KBM-7 (cell line): ENCODE data around the gene PTPRM.

Experiments used
- DNase-seq: peaks from one replicate; pipeline ENCODE4 v3.0.0-alpha.2; 2015
- in situ Hi-C: fragments of 300-500 bp; cut with MboI; formaldehyde crosslinking; loops from 2 replicates; pipeline ENCODE4 v1.14.3; 2020; ENCODE audit warnings: low sequenced_read_pairs, low pct_unique_long_range_greater_than_20kb, mixed read lengths

The PTPRM gene

DNA sequence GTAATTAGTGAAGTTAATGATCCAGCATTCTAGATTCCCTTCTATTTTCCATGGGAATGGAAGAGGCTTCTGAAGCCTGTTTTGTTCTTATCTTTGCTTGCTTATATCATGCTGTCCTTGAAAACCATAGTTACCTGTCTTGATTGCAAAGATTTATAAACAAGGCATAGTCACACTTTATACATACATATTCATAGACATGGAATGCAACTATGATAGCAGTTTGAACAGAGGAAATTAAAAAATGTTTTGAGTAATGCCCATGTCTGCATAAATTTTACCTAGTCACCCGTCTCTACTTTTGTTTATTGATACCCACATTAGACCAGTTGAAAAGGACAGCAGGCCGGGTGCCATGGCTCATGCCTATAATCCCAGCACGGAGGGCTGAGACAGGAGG lies 289.0 kb downstream of the PTPRM start:
- DNase-seq = no peak

GRCh38 chr18:7856733-7857132 lies 289.6 kb downstream of the PTPRM start:
- in situ Hi-C loops = no loop called here
- DNase-seq = no peak

More for the DNA sequence above, 289.0 kb downstream of the PTPRM start:
- in situ Hi-C loops = no loop called here

- DNase-seq = no peak
- in situ Hi-C loops = no loop called here
Measured at GRCh38 chr18:7857562-7857961, 290.4 kb downstream of the PTPRM start.

- DNase-seq = no peak
- in situ Hi-C loops = no loop called here
Measured at GRCh38 chr18:7859122-7859521, 292.0 kb downstream of the PTPRM start.

DNA sequence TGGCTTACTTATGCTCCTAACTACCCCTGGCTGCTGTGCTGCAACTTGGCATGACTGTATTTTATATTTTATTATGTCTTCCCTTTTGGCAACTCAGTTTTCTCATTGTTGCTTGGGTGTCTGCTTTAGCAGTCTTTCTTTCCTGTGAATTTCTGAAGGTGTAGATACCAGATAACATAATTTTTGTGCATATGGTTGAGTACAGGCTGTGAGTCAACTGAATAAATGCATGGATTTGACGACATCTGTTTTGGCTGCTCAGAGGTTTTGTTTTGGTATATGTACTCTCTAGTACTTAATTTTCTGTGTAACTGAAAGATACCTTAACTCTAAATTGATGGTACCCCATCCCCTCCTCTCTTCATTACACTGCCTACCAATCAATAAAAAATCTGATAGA lies 303.1 kb downstream of the PTPRM start:
- in situ Hi-C loops = no loop called here
- no peak for DNase-seq

GRCh38 chr18:7870855-7871254 lies 303.7 kb downstream of the PTPRM start:
- in situ Hi-C loops = no loop called here
- DNase-seq = no peak

GRCh38 chr18:7871560-7872456 lies 304.7 kb downstream of the PTPRM start:
- in situ Hi-C loops = no loop called here
- DNase-seq = no peak

DNA sequence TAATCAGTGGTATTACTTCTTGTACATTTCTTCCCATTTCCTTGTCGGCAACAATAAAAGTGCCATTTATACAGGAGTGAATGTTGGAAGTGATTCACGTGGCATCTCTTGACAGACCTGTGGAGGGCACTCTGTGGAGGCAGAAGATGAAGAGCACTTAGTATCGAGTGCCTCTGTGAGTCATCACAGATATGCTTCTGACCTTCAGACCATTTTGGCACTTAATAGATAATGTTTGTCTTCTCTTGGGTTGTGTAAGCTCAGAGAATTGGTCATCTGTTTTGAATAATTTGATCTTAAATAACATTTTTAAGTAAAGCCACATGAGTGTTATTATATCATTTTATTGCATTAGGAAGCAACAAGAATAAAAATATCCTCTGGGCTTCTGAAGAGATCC lies 305.5 kb downstream of the PTPRM start:
- in situ Hi-C loops = no loop called here
- no peak for DNase-seq

GRCh38 chr18:7873316-7873715 lies 306.2 kb downstream of the PTPRM start:
- DNase-seq = no peak
- in situ Hi-C loops = no loop called here

DNA sequence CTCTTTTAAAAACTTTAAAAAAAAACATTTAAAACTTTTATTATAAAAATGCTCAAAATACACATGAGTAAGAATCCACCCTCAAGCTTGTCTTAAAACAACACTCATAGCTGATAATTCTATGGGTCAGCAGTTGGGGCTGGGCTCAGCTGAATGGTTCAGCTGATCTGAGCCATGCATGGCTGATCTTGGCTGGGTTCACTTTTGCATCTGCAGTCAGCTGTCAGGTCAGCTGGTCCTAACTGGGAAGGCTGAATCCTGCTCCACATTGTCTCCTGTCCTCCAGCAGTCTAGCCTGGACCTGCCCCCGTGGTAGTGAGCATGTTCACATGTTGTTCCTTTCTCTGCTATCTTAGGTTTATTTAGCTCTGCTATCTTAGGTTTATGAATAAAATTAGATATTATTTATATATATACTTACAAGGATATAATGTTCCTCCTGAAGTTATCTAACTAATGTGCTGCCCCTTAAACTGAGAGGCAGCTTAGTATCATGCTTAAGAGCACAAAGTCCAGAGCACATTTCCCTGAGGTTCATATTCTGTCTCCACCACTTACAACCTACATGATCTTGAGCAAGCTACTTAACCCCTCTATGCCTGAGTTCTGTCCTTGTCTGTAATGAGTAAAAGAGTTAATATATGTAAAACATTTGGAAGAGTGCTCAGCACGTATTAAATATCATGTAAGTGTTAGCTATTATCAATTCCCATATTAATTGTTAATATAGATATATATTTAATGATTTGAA lies 309.4 kb downstream of the PTPRM start:
- in situ Hi-C loops = no loop called here
- no peak for DNase-seq

- in situ Hi-C loops = no loop called here
- no peak for DNase-seq
Measured at GRCh38 chr18:7877609-7878008, 310.5 kb downstream of the PTPRM start.

- in situ Hi-C loops = no loop called here
- no peak for DNase-seq
Measured at GRCh38 chr18:7878265-7879211, 311.4 kb downstream of the PTPRM start.

DNA sequence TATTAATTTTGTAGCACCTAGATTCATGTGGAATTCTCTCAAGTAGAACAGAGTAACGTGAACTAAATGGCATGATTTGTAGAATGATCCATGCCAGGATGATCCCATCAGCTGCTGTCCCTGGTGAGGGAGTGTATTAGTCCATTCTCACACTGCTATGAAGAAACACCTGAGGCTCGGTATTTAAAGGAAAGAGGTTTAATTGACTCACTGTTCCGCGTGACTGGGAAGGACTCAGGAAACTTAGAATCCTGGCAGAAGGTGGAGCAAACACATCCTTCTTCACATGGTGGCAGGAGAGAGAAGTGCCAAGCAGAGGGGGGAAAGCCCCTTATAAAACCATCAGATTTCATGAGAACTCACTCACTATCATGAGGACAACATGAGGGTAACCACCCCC lies 312.6 kb downstream of the PTPRM start:
- no peak for DNase-seq

DNA sequence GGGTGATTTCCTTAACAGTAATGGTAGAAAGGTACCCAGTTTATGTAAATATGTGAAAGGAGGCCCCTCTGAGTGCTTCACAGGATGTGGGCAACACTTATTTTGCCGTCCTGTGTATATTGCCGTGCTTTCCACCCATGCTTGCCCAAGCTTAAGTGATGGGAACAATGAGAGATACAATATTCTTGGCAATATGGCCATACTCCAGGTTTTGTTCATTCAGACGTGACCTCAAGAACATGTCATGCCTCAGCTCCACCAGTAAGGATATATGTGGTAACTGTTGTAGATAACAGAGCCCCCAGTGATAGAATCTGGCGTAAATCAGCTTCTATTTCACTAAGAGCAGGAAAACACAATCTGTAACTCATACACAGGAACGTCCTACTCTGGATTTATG lies 318.7 kb downstream of the PTPRM start:
- no peak for DNase-seq
- in situ Hi-C loops = no loop called here

More for the DNA sequence above, 312.6 kb downstream of the PTPRM start:
- in situ Hi-C loops = no loop called here

DNA sequence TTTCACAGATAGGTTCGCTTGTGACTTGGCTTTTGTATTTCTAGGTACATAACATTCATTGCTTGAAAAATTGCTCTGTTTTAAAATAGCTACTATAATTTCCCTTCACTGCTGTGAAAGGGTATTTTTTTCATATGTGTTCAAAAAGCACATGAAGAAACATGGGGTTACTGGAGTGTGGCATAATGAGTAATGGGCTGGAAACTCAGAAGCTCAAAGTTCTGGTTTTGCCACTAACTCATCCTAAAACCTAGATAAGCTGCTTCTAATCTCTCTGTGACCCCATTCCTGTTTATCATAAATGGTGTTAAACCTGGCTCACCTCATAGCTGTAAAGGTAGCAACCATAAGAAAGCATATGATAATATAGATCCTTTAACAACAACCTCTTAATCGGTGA lies 319.3 kb downstream of the PTPRM start:
- no peak for DNase-seq
- in situ Hi-C loops = no loop called here

DNA sequence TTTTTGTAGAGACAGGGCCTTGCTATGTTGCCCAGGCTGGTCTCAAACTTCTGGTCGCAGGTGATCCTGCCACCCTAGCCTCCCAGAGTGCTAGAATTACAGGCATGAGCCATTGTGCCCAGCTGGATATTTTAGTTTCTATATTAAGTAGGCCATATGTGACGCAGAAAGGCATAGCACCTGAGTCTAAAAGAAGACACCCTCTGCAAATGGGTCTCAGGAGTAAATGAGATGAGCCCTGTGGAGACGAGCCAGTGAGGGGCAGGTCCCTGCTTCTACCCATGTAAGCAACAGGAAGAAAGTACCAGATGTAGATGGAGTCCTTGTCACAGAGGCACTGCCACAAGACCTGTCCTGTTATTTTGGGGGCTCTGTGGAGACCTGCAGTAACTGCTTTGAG lies 322.4 kb downstream of the PTPRM start:
- DNase-seq = no peak
- in situ Hi-C loops = no loop called here

DNA sequence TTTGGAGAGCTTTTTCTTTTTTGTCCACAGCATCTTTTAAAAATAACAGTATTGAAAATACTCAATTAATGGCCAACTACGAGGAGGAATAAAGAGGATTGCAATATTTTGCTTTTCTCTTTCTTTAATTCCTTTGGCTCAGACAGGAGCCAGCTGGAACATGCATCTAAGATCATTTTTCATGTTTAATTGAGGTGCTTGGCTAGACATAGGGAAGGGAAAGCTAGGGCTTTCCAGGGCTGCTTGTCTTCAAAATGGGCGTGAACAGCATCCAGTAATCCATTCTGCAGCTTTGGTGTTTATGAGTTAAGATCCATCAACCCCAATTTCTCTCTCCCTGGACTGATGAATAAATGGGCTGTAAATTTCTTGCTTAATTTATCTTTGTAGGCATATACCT lies 323.0 kb downstream of the PTPRM start:
- in situ Hi-C loops = no loop called here
- no peak for DNase-seq

GRCh38 chr18:7892556-7892955 lies 325.4 kb downstream of the PTPRM start:
- in situ Hi-C loops = no loop called here
- DNase-seq = no peak

DNA sequence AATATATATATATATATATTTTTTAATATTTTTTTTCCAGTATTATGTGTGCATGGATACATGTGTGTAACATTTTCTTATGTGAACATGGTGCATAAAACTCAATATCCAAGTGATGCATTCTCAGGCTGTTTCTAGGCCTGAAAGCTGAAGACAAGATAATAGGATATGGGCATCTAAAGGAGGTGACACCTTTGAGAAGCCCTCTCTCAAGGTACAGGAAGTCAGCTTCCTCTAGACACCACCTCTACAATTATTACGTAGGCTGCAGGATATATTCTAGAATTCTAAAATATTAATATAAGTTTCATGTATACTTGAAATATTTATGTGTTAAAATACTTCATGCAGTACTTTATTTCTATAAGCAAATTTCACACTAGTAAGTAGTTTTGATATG lies 327.5 kb downstream of the PTPRM start:
- in situ Hi-C loops = no loop called here
- no peak for DNase-seq
